Panc1 (cell line): Measurements from ENCODE around the gene SLC7A14. TPM values are rescaled to one million over a fixed set of nuclear protein-coding genes. Genes with fewer than 3 reads are reported as not detected.

Experiments used
- ATAC-seq: fragments of 200-7000 bp; cut with Tn5 transposase; 2 replicates; pipeline ENCODE4 v1.9.1; 2020; ENCODE audit warnings: mild to moderate bottlenecking, moderate library complexity
- BruUV-seq: library from RNA; stranded (reverse); fragments of 400-500 nt; replicated peaks from 2 replicates; lab custom pipeline; 2021; lab: Mats Ljungman, UMichigan
- CTCF ChIA-PET: fragments of 300-600 bp; sonication (Branson Sonifier 250); formaldehyde crosslinking; loops from one replicate; lab custom pipeline; 2022; ENCODE audit warnings: antibody characterized with exemption; lab: Charles Lee
- POLR2A ChIA-PET: fragments of 300-600 bp; sonication (Branson Sonifier 250); formaldehyde crosslinking; loops from one replicate; lab custom pipeline; 2022; ENCODE audit warnings: antibody characterized with exemption; lab: Charles Lee
- DNase-seq: peaks from one replicate; pipeline ENCODE4 v3.0.0-alpha.2; 2010; ENCODE audit warnings: low read depth, low spot score
- H3K27ac ChIP-seq: 2 replicates; pipeline ENCODE4 v1.5.1; 2011; ENCODE audit warnings: mild to moderate bottlenecking, low read length, inconsistent platforms
- H3K27me3 ChIP-seq: fragments of 200-500 bp; sonication (Bioruptor generic); 2 replicates; pipeline ENCODE4 v1.6.0; 2014; ENCODE audit warnings: low read length, inconsistent platforms; ENCODE audit not compliant: control insufficient read depth, insufficient read depth
- H3K36me3 ChIP-seq: fragments of 200-500 bp; sonication (Bioruptor generic); 2 replicates; pipeline ENCODE4 v1.5.1; 2014; ENCODE audit warnings: inconsistent platforms, mild to moderate bottlenecking, low read length, moderate library complexity; ENCODE audit not compliant: control insufficient read depth, insufficient read depth
- H3K4me1 ChIP-seq: 2 replicates; pipeline ENCODE4 v1.5.1; 2011; ENCODE audit warnings: inconsistent platforms, mild to moderate bottlenecking, low read length, moderate library complexity; ENCODE audit not compliant: control insufficient read depth, insufficient read depth
- H3K4me3 ChIP-seq, 2 experiments: 2 replicates each; pipeline ENCODE4 v1.5.1; 2011 to 2012; ENCODE audit warnings: low read depth in 2 of 2, low read length in 2 of 2, mild to moderate bottlenecking in 2 of 2, inconsistent platforms in 1 of 2, moderate library complexity in 1 of 2
- H3K9me3 ChIP-seq: fragments of 200-500 bp; sonication (Bioruptor generic); 2 replicates; pipeline ENCODE4 v1.5.1; 2014; ENCODE audit warnings: low read depth, mild to moderate bottlenecking, inconsistent platforms, low read length, moderate library complexity; ENCODE audit not compliant: control insufficient read depth, insufficient read depth
- CTCF ChIP-seq: fragments of 450-650 bp; IDR thresholded peaks from 2 replicates; pipeline ENCODE4 v1.5.1; 2017; ENCODE audit warnings: mild to moderate bottlenecking
- POLR2AphosphoS5 ChIP-seq: IDR thresholded peaks from 2 replicates; pipeline ENCODE4 v1.6.1; 2012; ENCODE audit warnings: mild to moderate bottlenecking, low read depth, low read length, moderate library complexity
- REST ChIP-seq, 2 experiments: IDR thresholded peaks; 2 replicates each; pipeline ENCODE4 v1.6.1; 2011 to 2012; ENCODE audit warnings: low read depth in 2 of 2, control low read depth in 1 of 2, low read length in 1 of 2, mild to moderate bottlenecking in 1 of 2, moderate library complexity in 1 of 2; ENCODE audit not compliant: insufficient read depth in 1 of 2
- SIN3A ChIP-seq: IDR thresholded peaks from 2 replicates; pipeline ENCODE4 v1.6.1; 2012; ENCODE audit warnings: low read depth, mild to moderate bottlenecking, low read length, moderate library complexity, borderline replicate concordance; ENCODE audit not compliant: insufficient read depth
- TCF7L2 ChIP-seq: IDR thresholded peaks from 2 replicates; pipeline ENCODE4 v1.6.1; 2011; ENCODE audit warnings: mild to moderate bottlenecking, low read depth, low read length, inconsistent platforms
- in situ Hi-C: cut with HindIII; loops from 2 replicates; pipeline ENCODE4 v1.10.0; 2016; ENCODE audit warnings: low sequenced_read_pairs, low pct_unique_long_range_greater_than_20kb
- intact Hi-C: fragments of 100-400 bp; cut with micrococcal nuclease; formaldehyde crosslinking; loops from one replicate; pipeline ENCODE4 v1.10.0; 2022; ENCODE audit not compliant: unreplicated experiment
- total RNA-seq: library from RNA; stranded (reverse); gene quantifications from one replicate; pipeline ENCODE4 v1.2.1, GENCODE V29; 2021; ENCODE audit not compliant: unreplicated experiment

Gene SLC7A14
- total RNA-seq, 1 experiment from 2014 or later = not detected

- no peaks in the 10 kb centered on the region for H3K36me3 ChIP-seq
- POLR2A ChIA-PET = no interaction called here
- in situ Hi-C loops = no loop called here
- CTCF ChIA-PET = no interaction called here
- DNase-seq = no peak
- ATAC-seq = no peak
- no peak overlapping the region for H3K27ac ChIP-seq
- no peak overlapping the region for H3K4me3 ChIP-seq
- no peaks in the 10 kb centered on the region for H3K9me3 ChIP-seq
- no TSS peak for BruUV-seq
- intact Hi-C loops = no loop called here
- H3K4me1 ChIP-seq = no peaks in the 10 kb centered on the region
- TF ChIP-seq REST (IDR thresholded peaks at IDR 0.05; ENCODE audit: insufficient read depth in 1 of 2, low read depth in 2 of 2, low read length in 1 of 2) = no peak
- no peak for TF ChIP-seq TCF7L2
- no peak for TF ChIP-seq POLR2AphosphoS5
- TF ChIP-seq CTCF = no peak
- H3K27me3 ChIP-seq = peaks cover 2% of the 10 kb centered on the region; the same call in 1 of the 2 replicates
These were observed 8.7 kb upstream of the SLC7A14 start for GRCh38 chr3:170594528-170594927.

- in situ Hi-C loops (no loop called here), intact Hi-C loops (no loop called here)
- Histone ChIP-seq H3K27me3 (peaks cover 2% of the 10 kb centered on the region; the same call in 1 of the 2 replicates), H3K9me3 (no peaks in the 10 kb centered on the region), H3K4me1 (no peaks in the 10 kb centered on the region), H3K4me3 (no peak overlapping the region), H3K36me3 (no peaks in the 10 kb centered on the region), H3K27ac (no peak overlapping the region)
- no peak for ATAC-seq
- ChIA-PET CTCF (no interaction called here), POLR2A (no interaction called here)
- BruUV-seq = no TSS peak
- no peak for DNase-seq
- TF ChIP-seq CTCF = no peak
- no peak for TF ChIP-seq TCF7L2
- TF ChIP-seq SIN3A = no peak
- TF ChIP-seq REST (IDR thresholded peaks at IDR 0.05; ENCODE audit: insufficient read depth in 1 of 2, low read depth in 2 of 2, low read length in 1 of 2) = no peak
- no peak for TF ChIP-seq POLR2AphosphoS5
These were observed 7.8 kb upstream of the SLC7A14 start for GRCh38 chr3:170593634-170594033.
